GM23338 (cell line): Measurements from ENCODE around the gene SBNO1.

Experiments
- EZH2 ChIP-seq: fragments of 200-600 bp; sonication (generic); IDR thresholded peaks from one replicate; pipeline ENCODE4 v1.8.0; 2017; ENCODE audit warnings: antibody characterized with exemption, mild to moderate bottlenecking, low read depth; ENCODE audit not compliant: unreplicated experiment
- TF ChIP-seq, protein P1 (sequence below), 2 experiments: fragments of 200-600 bp in 1 of 2; sonication (generic) in 1 of 2; conservative IDR thresholded peaks; 2 replicates each; pipeline versions ENCODE4 v1.5.1 to v1.6.1; 2016 to 2017; ENCODE audit warnings: antibody characterized with exemption in 2 of 2, low read depth in 2 of 2, mild to moderate bottlenecking in 2 of 2, moderate library complexity in 1 of 2

DNA sequence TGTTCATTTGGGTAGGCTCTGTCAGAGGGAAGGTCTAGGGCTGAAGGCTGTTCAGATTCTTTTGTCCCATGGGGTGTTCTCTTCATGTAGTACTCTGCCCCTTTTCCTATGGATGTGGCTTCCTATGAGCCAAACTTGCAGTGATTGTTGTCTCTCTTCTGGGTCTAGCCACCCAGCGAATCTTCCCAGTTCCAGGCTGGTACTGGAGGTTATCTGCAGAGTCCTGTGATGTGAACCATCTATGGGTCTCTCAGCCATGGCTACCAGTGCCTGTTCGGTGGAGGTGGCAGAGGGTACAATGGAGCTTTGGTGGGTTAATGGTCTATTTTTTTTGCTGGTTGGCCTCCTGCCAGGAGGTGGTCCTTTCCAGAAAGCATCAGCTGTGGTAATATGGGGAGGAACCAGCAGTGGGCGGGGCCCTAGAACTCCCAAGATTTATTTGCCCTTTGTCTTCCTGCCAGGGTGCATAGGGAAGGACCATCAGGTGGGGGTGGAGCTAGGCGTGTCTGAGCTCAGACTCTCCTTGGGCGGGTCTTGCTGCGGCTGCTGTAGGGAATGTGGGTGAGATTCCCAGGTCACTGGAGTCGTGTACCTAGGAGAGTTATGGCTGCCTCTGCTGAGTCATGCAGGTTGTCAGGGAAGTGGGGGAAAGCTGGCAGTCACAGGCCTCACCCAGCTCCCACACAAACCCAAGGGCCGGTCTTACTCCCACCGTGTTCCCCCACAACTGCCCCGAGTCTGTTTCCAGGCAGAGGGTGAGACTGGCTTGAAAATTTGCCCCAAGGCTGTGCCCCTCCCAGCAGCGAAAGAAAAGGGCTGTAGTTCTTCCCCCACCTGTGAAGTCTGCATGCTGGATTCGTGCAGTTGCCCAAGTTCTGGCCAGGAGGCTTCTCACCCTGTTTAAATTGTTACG is 113.9 kb downstream of the SBNO1 start:
- TF ChIP-seq, protein P1, sequence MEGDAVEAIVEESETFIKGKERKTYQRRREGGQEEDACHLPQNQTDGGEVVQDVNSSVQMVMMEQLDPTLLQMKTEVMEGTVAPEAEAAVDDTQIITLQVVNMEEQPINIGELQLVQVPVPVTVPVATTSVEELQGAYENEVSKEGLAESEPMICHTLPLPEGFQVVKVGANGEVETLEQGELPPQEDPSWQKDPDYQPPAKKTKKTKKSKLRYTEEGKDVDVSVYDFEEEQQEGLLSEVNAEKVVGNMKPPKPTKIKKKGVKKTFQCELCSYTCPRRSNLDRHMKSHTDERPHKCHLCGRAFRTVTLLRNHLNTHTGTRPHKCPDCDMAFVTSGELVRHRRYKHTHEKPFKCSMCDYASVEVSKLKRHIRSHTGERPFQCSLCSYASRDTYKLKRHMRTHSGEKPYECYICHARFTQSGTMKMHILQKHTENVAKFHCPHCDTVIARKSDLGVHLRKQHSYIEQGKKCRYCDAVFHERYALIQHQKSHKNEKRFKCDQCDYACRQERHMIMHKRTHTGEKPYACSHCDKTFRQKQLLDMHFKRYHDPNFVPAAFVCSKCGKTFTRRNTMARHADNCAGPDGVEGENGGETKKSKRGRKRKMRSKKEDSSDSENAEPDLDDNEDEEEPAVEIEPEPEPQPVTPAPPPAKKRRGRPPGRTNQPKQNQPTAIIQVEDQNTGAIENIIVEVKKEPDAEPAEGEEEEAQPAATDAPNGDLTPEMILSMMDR (conservative IDR thresholded peaks at IDR 0.05; ENCODE audit: low read depth in 2 of 2) = no peak
- no peak for TF ChIP-seq EZH2
